PC-9 (cell line): ENCODE results near the gene LRRK1.

Experiments
- EZH2 ChIP-seq: fragments of 200-600 bp; sonication (generic); IDR thresholded peaks from 2 replicates; pipeline ENCODE4 v1.8.0; 2017; ENCODE audit warnings: antibody characterized with exemption, low read depth
- TF ChIP-seq, protein P1 (sequence below): fragments of 200-600 bp; sonication (generic); conservative IDR thresholded peaks from 2 replicates; pipeline ENCODE4 v1.6.1; 2017; ENCODE audit warnings: mixed run types, antibody characterized with exemption, mild to moderate bottlenecking, moderate library complexity

DNA sequence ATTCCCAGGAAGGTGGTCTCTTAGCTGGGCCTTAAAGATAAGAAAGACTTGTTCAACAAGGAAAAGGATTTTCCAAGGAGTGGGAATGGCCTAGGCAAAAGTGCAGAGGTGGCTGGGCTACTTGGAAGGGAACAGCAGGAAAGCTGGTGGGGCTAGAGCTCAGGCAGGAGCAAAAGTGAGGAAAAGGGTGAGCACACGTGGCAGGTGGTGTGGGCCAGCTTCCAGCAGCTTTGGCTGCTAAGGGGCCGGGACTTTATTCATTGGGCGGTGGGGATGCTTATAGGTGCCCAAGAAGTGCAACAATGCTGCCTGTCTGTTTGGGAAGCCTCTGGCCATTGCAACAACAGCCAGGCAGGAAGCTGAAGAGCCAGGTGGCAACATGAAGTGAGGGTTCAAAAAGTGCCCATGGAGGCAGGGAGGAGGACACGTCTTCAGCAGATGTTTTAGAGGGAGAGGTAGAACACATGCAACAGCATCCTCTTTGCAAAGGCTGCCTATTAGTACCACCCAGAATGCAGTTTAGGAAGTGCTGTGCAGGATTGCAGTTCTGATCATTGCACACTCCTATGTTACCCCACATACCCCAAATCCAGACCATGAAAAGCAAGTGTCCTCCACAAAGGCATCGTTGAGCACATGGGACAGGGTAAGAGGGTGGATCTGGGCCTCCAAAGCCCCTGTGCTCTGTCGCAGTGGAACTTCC lies 25.7 kb upstream of the LRRK1 start:
- TF ChIP-seq, protein P1, sequence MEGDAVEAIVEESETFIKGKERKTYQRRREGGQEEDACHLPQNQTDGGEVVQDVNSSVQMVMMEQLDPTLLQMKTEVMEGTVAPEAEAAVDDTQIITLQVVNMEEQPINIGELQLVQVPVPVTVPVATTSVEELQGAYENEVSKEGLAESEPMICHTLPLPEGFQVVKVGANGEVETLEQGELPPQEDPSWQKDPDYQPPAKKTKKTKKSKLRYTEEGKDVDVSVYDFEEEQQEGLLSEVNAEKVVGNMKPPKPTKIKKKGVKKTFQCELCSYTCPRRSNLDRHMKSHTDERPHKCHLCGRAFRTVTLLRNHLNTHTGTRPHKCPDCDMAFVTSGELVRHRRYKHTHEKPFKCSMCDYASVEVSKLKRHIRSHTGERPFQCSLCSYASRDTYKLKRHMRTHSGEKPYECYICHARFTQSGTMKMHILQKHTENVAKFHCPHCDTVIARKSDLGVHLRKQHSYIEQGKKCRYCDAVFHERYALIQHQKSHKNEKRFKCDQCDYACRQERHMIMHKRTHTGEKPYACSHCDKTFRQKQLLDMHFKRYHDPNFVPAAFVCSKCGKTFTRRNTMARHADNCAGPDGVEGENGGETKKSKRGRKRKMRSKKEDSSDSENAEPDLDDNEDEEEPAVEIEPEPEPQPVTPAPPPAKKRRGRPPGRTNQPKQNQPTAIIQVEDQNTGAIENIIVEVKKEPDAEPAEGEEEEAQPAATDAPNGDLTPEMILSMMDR, result no peak
- TF ChIP-seq EZH2, result no peak
